B cell (primary cell): ENCODE results near the gene CPE. TPM values are rescaled to one million over a fixed set of nuclear protein-coding genes. Genes with fewer than 3 reads are reported as not detected.

Experiments used
- ATAC-seq: fragments of 200-7000 bp; cut with Tn5 transposase; one replicate; pipeline ENCODE4 v1.10.0; 2021; ENCODE audit warnings: low read depth, mild to moderate bottlenecking, moderate number of reproducible peaks, moderate library complexity
- CTCF ChIA-PET: fragments of 350-600 bp; sonication (Branson Sonifier 250); formaldehyde crosslinking; loops from one replicate; lab custom pipeline; 2021; ENCODE audit warnings: antibody characterized with exemption, inconsistent platforms; lab: Charles Lee
- POLR2A ChIA-PET: fragments of 350-600 bp; sonication (Branson Sonifier 250); formaldehyde crosslinking; loops from one replicate; lab custom pipeline; 2021; ENCODE audit warnings: antibody characterized with exemption; lab: Charles Lee
- DNase-seq: peaks from one replicate; pipeline ENCODE4 v3.0.0; 2013
- H2AFZ ChIP-seq: 2 replicates; pipeline ENCODE4 v1.6.1; 2012; ENCODE audit warnings: mild to moderate bottlenecking, low read depth, low read length; ENCODE audit not compliant: insufficient read depth, poor library complexity, severe bottlenecking
- H3K27ac ChIP-seq, 2 donors: 1 replicate in 1 of 2; 2 replicates in 1 of 2; pipeline ENCODE4 v1.5.1; 2012 to 2013; ENCODE audit warnings: low read length in 2 of 2, mild to moderate bottlenecking in 2 of 2, moderate library complexity in 1 of 2
- H3K27me3 ChIP-seq, 4 experiments: fragments of 200-600 bp in 1 of 4; sonication (generic) in 1 of 4; replicated peaks in 1 of 4; 1 replicate in 2 of 4; 2 replicates in 2 of 4; pipeline versions ENCODE4 v1.6.1 to v1.7.0; 2013 to 2016; ENCODE audit warnings: low read length in 3 of 4, mild to moderate bottlenecking in 2 of 4, mixed read lengths in 1 of 4, moderate library complexity in 1 of 4; ENCODE audit not compliant: insufficient read depth in 4 of 4, control insufficient read depth in 3 of 4; ENCODE audit errors: control extremely low read depth in 1 of 4
- H3K36me3 ChIP-seq, 2 experiments: replicated peaks in 1 of 2; 1 replicate in 1 of 2; 2 replicates in 1 of 2; pipeline versions ENCODE4 v1.6.1 to v1.7.1; 2013; ENCODE audit warnings: low read length in 1 of 2; ENCODE audit not compliant: insufficient read depth in 2 of 2, control insufficient read depth in 1 of 2; ENCODE audit errors: control extremely low read depth in 1 of 2, extremely low read depth in 1 of 2
- H3K4me1 ChIP-seq, 2 donors: fragments of 200-600 bp in 1 of 2; sonication (generic) in 1 of 2; 1 replicate in 1 of 2; 2 replicates in 1 of 2; pipeline versions ENCODE4 v1.5.1 to v1.6.1; 2013 to 2017; ENCODE audit warnings: low read length in 2 of 2; ENCODE audit not compliant: control insufficient read depth in 2 of 2, insufficient read depth in 2 of 2
- H3K4me2 ChIP-seq: replicated peaks from 2 replicates; pipeline ENCODE3; 2012; ENCODE audit warnings: mild to moderate bottlenecking, low read depth, low read length; ENCODE audit not compliant: poor library complexity, severe bottlenecking
- H3K4me3 ChIP-seq, 5 experiments: fragments of 200-600 bp in 1 of 5; sonication (generic) in 1 of 5; 1 replicate in 3 of 5; 2 replicates in 2 of 5; pipeline versions ENCODE4 v1.5.1 to v1.7.0; 2011 to 2016; ENCODE audit warnings: low read length in 4 of 5, mild to moderate bottlenecking in 4 of 5, low read depth in 2 of 5, control low read depth in 1 of 5, moderate library complexity in 1 of 5; ENCODE audit not compliant: insufficient read depth in 1 of 5; ENCODE audit errors: control extremely low read depth in 1 of 5, extremely low read depth in 1 of 5
- H3K79me2 ChIP-seq: fragments of 200-600 bp; sonication (generic); one replicate; pipeline ENCODE4 v1.6.0; 2016; ENCODE audit warnings: low read length; ENCODE audit not compliant: control insufficient read depth, insufficient read depth
- H3K9ac ChIP-seq: fragments of 200-600 bp; sonication (generic); 2 replicates; pipeline ENCODE4 v1.6.1; 2017; ENCODE audit warnings: mild to moderate bottlenecking, low read length, moderate library complexity
- H3K9me3 ChIP-seq, 3 donors: one replicate each; pipeline versions ENCODE4 v1.6.1 to v1.7.1; 2013; ENCODE audit warnings: low read length in 2 of 3; ENCODE audit not compliant: control insufficient read depth in 2 of 3, insufficient read depth in 1 of 3; ENCODE audit errors: control extremely low read depth in 1 of 3
- H4K20me1 ChIP-seq: 2 replicates; pipeline ENCODE4 v1.6.0; 2012; ENCODE audit warnings: mild to moderate bottlenecking, low read length; ENCODE audit not compliant: insufficient read depth, control insufficient read depth, poor library complexity, severe bottlenecking
- H3K27ac Mint-ChIP-seq: one replicate; pipeline ENCODE4 v1.8.0; 2021; ENCODE audit warnings: mixed read lengths
- H3K27me3 Mint-ChIP-seq: one replicate; pipeline ENCODE4 v1.8.0; 2021; ENCODE audit warnings: mixed read lengths
- H3K4me1 Mint-ChIP-seq: one replicate; pipeline ENCODE4 v1.8.0; 2021; ENCODE audit warnings: mixed read lengths
- H3K4me3 Mint-ChIP-seq: one replicate; pipeline ENCODE4 v1.8.0; 2021; ENCODE audit warnings: mixed read lengths
- H3K9me3 Mint-ChIP-seq: one replicate; pipeline ENCODE4 v1.8.0; 2022; ENCODE audit warnings: mixed read lengths; ENCODE audit not compliant: insufficient read depth
- EZH2 ChIP-seq: IDR thresholded peaks from 2 replicates; pipeline ENCODE4 v1.6.1; 2012; ENCODE audit warnings: borderline replicate concordance, low read depth, mild to moderate bottlenecking, moderate library complexity, low read length; ENCODE audit not compliant: insufficient read depth, poor library complexity, severe bottlenecking
- WGBS: methylation state at CpG from one replicate; pipeline ENCODE4 v1.1.5; 2013; ENCODE audit warnings: missing lambda C conversion rate; ENCODE audit not compliant: insufficient coverage; 5-methylcytosine and 5-hydroxymethylcytosine counted together
- intact Hi-C: fragments of 100-400 bp; cut with micrococcal nuclease; formaldehyde crosslinking; loops from one replicate; pipeline ENCODE4 v1.10.0; 2022
- polyA plus RNA-seq: library from polyadenylated mRNA; depleted of rRNA; stranded (reverse); fragments of >200 nt; gene quantifications from 2 replicates; pipeline ENCODE4 v1.2.3, GENCODE V29; 2012
- total RNA-seq, 2 donors: library from RNA; stranded (reverse); fragments of 120-200 nt in 1 of 2; gene quantifications; 1 replicate in 1 of 2; 2 replicates in 1 of 2; pipeline versions ENCODE4 v1.2.3 to v1.2.4, GENCODE V29; 2013 to 2022
- TF ChIP-seq, protein P1 (sequence below): fragments of 200-600 bp; IDR thresholded peaks from one replicate; pipeline ENCODE4 v1.8.0; 2022; ENCODE audit warnings: antibody characterized with exemption, mild to moderate bottlenecking

The CPE gene
- total and polyA plus RNA-seq, 2 donors (not counting 1 experiment from before 2014, with no cell fraction given), result not detected

- no peak overlapping the region for H3K27ac Mint-ChIP-seq
- no peaks in the 10 kb centered on the region for H3K9me3 Mint-ChIP-seq
- Histone ChIP-seq H3K4me1 (no peaks in the 10 kb centered on the region), H3K36me3 (no peaks in the 10 kb centered on the region), H3K27ac (no peak overlapping the region), H3K79me2 (no peaks in the 10 kb centered on the region), H3K27me3 (no peaks in the 10 kb centered on the region), H3K4me2 (no peak overlapping the region), H3K9me3 (no peaks in the 10 kb centered on the region), H3K9ac (no peak overlapping the region), H4K20me1 (no peaks in the 10 kb centered on the region), H3K4me3 (no peak overlapping the region), H2AFZ (no peak overlapping the region)
- DNase-seq (no peak), ATAC-seq (no peak)
- TF ChIP-seq, protein P1, sequence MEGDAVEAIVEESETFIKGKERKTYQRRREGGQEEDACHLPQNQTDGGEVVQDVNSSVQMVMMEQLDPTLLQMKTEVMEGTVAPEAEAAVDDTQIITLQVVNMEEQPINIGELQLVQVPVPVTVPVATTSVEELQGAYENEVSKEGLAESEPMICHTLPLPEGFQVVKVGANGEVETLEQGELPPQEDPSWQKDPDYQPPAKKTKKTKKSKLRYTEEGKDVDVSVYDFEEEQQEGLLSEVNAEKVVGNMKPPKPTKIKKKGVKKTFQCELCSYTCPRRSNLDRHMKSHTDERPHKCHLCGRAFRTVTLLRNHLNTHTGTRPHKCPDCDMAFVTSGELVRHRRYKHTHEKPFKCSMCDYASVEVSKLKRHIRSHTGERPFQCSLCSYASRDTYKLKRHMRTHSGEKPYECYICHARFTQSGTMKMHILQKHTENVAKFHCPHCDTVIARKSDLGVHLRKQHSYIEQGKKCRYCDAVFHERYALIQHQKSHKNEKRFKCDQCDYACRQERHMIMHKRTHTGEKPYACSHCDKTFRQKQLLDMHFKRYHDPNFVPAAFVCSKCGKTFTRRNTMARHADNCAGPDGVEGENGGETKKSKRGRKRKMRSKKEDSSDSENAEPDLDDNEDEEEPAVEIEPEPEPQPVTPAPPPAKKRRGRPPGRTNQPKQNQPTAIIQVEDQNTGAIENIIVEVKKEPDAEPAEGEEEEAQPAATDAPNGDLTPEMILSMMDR, result no peak
- no peak for TF ChIP-seq EZH2
- ChIA-PET POLR2A (no interaction called here), CTCF (no interaction called here)
- H3K4me3 Mint-ChIP-seq, result no peak overlapping the region
- WGBS, result 92% methylated on average over 5 of the region's 9 CpGs
- no peaks in the 10 kb centered on the region for H3K4me1 Mint-ChIP-seq
- H3K27me3 Mint-ChIP-seq, result peaks cover 15% of the 10 kb centered on the region
- intact Hi-C loops, result no loop called here
Observed at GRCh38 chr4:165402375-165402774, 23.6 kb downstream of the CPE start.

DNA sequence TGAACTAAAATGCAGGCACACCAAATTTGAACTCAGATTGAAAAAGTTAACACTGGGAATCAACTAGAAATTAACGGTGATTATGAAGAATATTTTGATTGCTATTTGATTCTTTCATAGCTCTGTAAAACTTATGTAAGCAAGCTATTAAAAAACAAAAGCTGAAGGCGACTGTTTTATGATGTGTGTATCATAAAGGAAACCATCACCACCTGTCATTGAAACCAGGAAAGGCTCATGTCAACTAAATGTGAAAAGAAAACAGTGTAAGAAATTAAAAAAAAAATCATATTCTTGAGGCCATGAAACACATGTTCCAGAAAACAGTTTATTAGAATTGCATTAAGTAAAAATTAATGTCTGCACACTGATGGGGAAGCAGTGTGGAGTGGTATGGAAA lies 24.2 kb downstream of the CPE start:
- Histone ChIP-seq H4K20me1 (no peaks in the 10 kb centered on the region), H2AFZ (no peak overlapping the region), H3K4me2 (no peak overlapping the region), H3K9me3 (no peaks in the 10 kb centered on the region), H3K9ac (no peak overlapping the region), H3K27ac (no peak overlapping the region), H3K4me1 (no peaks in the 10 kb centered on the region), H3K27me3 (no peaks in the 10 kb centered on the region), H3K79me2 (no peaks in the 10 kb centered on the region), H3K4me3 (no peak overlapping the region), H3K36me3 (no peaks in the 10 kb centered on the region)
- CTCF ChIA-PET, result no interaction called here
- TF ChIP-seq EZH2, result no peak
- TF ChIP-seq, protein P1, result no peak
- H3K4me1 Mint-ChIP-seq, result no peaks in the 10 kb centered on the region
- no peaks in the 10 kb centered on the region for H3K9me3 Mint-ChIP-seq
- peaks cover 16% of the 10 kb centered on the region for H3K27me3 Mint-ChIP-seq
- H3K27ac Mint-ChIP-seq, result no peak overlapping the region
- DNase-seq, result no peak
- POLR2A ChIA-PET, result no interaction called here
- no peak overlapping the region for H3K4me3 Mint-ChIP-seq
- intact Hi-C loops, result no loop called here
- no CpG with 5 or more reads among the region's 2 CpGs for WGBS
- no peak for ATAC-seq
